HL-60 (cell line): ENCODE results near the gene CYTH1.

ENCODE experiments used
- CTCF ChIP-seq: IDR thresholded peaks from one replicate; pipeline ENCODE4 v1.5.1; 2011; ENCODE audit warnings: low read length, control low read depth, inconsistent platforms; ENCODE audit not compliant: insufficient read depth
- GABPA ChIP-seq: IDR thresholded peaks from 2 replicates; pipeline ENCODE4 v1.6.1; 2012; ENCODE audit warnings: low read depth
- REST ChIP-seq: IDR thresholded peaks from 2 replicates; pipeline ENCODE4 v1.6.1; 2012; ENCODE audit warnings: low read depth; ENCODE audit not compliant: insufficient replicate concordance
- SPI1 ChIP-seq: IDR thresholded peaks from 2 replicates; pipeline ENCODE4 v1.6.1; 2012; ENCODE audit warnings: low read depth, mild to moderate bottlenecking, borderline replicate concordance

GRCh38 chr17:78637643-78638420 lies 144.2 kb downstream of the CYTH1 start:
- TF ChIP-seq CTCF (no peak), REST (no peak), GABPA (no peak), SPI1 (no peak)
